HEK293 (cell line): ENCODE measurements around the gene NKAPL.

Source experiments
- AEBP2 ChIP-seq: fragments of 450-650 bp; formaldehyde crosslinking; IDR thresholded peaks from 2 replicates; pipeline ENCODE4 v1.5.1; 2016; ENCODE audit warnings: missing biosample characterization, missing genetic modification characterization, borderline replicate concordance
- BCL11A ChIP-seq: fragments of 450-650 bp; formaldehyde crosslinking; IDR thresholded peaks from 2 replicates; pipeline ENCODE4 v1.5.1; 2016; ENCODE audit warnings: low read depth, missing biosample characterization, missing genetic modification characterization
- ELK4 ChIP-seq: IDR thresholded peaks from 2 replicates; pipeline ENCODE4 v1.6.1; 2011; ENCODE audit warnings: mild to moderate bottlenecking, low read depth, low read length, borderline replicate concordance
- GLI2 ChIP-seq: fragments of 450-650 bp; formaldehyde crosslinking; IDR thresholded peaks from 2 replicates; pipeline ENCODE4; 2017; ENCODE audit warnings: missing biosample characterization, missing genetic modification characterization, low read depth, borderline replicate concordance
- HOXC10 ChIP-seq: sonication (generic); formaldehyde crosslinking; IDR thresholded peaks from 2 replicates; pipeline ENCODE4 v1.8.1; 2023; ENCODE audit warnings: mild to moderate bottlenecking, missing genetic modification reagents
- KLF16 ChIP-seq: fragments of 450-650 bp; formaldehyde crosslinking; IDR thresholded peaks from 2 replicates; pipeline ENCODE4 v1.5.1; 2017; ENCODE audit warnings: missing biosample characterization, missing genetic modification characterization
- MZF1 ChIP-seq: fragments of 450-650 bp; formaldehyde crosslinking; IDR thresholded peaks from 2 replicates; pipeline ENCODE4 v1.5.1; 2017; ENCODE audit warnings: missing biosample characterization, missing genetic modification characterization, borderline replicate concordance
- SCRT1 ChIP-seq: fragments of 450-650 bp; formaldehyde crosslinking; IDR thresholded peaks from 2 replicates; pipeline ENCODE4 v1.5.1; 2016; ENCODE audit warnings: missing biosample characterization, missing genetic modification characterization, borderline replicate concordance
- SCRT2 ChIP-seq: fragments of 450-650 bp; formaldehyde crosslinking; IDR thresholded peaks from 2 replicates; pipeline ENCODE4 v1.5.1; 2016; ENCODE audit warnings: missing biosample characterization, missing genetic modification characterization
- SETDB1 ChIP-seq: IDR thresholded peaks from one replicate; pipeline ENCODE4 v1.6.1; 2017; ENCODE audit warnings: mild to moderate bottlenecking, low read length, moderate library complexity, mixed read lengths; ENCODE audit not compliant: insufficient read length
- TCF7L2 ChIP-seq: IDR thresholded peaks from 2 replicates; pipeline ENCODE4 v1.6.1; 2011; ENCODE audit warnings: low read depth, mild to moderate bottlenecking, inconsistent platforms, low read length, moderate library complexity, borderline replicate concordance
- YY1 ChIP-seq: fragments of 450-650 bp; formaldehyde crosslinking; IDR thresholded peaks from 2 replicates; pipeline ENCODE4 v1.5.1; 2018; ENCODE audit warnings: missing biosample characterization, missing genetic modification characterization
- ZBTB1 ChIP-seq: fragments of 450-650 bp; formaldehyde crosslinking; IDR thresholded peaks from 2 replicates; pipeline ENCODE4 v1.5.1; 2016; ENCODE audit warnings: missing biosample characterization, missing genetic modification characterization
- ZBTB21 ChIP-seq: fragments of 450-650 bp; formaldehyde crosslinking; IDR thresholded peaks from 2 replicates; pipeline ENCODE4 v1.5.1; 2017; ENCODE audit warnings: missing biosample characterization, missing genetic modification characterization
- ZBTB48 ChIP-seq: fragments of 450-650 bp; formaldehyde crosslinking; IDR thresholded peaks from 2 replicates; pipeline ENCODE4 v1.5.1; 2016; ENCODE audit warnings: missing biosample characterization, missing genetic modification characterization
- ZFP37 ChIP-seq: fragments of 450-650 bp; formaldehyde crosslinking; IDR thresholded peaks from 2 replicates; pipeline ENCODE4 v1.5.1; 2016; ENCODE audit warnings: missing biosample characterization, missing genetic modification characterization
- ZNF114 ChIP-seq: fragments of 450-650 bp; formaldehyde crosslinking; IDR thresholded peaks from 2 replicates; pipeline ENCODE4 v1.5.0; 2017; ENCODE audit warnings: missing biosample characterization, missing genetic modification characterization
- ZNF138 ChIP-seq: fragments of 450-650 bp; formaldehyde crosslinking; IDR thresholded peaks from 2 replicates; pipeline ENCODE4 v1.5.1; 2016; ENCODE audit warnings: missing biosample characterization, missing genetic modification characterization, borderline replicate concordance
- ZNF146 ChIP-seq: fragments of 450-650 bp; formaldehyde crosslinking; IDR thresholded peaks from 2 replicates; pipeline ENCODE4 v1.5.1; 2016; ENCODE audit warnings: missing biosample characterization, missing genetic modification characterization
- ZNF175 ChIP-seq: fragments of 450-650 bp; formaldehyde crosslinking; IDR thresholded peaks from 2 replicates; pipeline ENCODE4 v1.5.1; 2016; ENCODE audit warnings: missing biosample characterization, missing genetic modification characterization
- ZNF274 ChIP-seq, 2 experiments: fragments of 200-500 bp in 1 of 2; fragments of 450-650 bp in 1 of 2; sonication (Bioruptor generic) in 1 of 2; formaldehyde crosslinking in 1 of 2; IDR thresholded peaks; 2 replicates each; pipeline versions ENCODE4 v1.5.1 to v1.6.1; 2014 to 2016; ENCODE audit warnings: borderline replicate concordance in 1 of 2, inconsistent platforms in 1 of 2, low read length in 1 of 2, missing biosample characterization in 1 of 2, missing genetic modification characterization in 1 of 2
- ZNF362 ChIP-seq: fragments of 450-650 bp; formaldehyde crosslinking; IDR thresholded peaks from 2 replicates; pipeline ENCODE4 v1.5.1; 2016; ENCODE audit warnings: missing biosample characterization, missing genetic modification characterization
- ZNF394 ChIP-seq: fragments of 450-650 bp; formaldehyde crosslinking; IDR thresholded peaks from 2 replicates; pipeline ENCODE4 v1.5.1; 2016; ENCODE audit warnings: missing biosample characterization, missing genetic modification characterization, mild to moderate bottlenecking, moderate library complexity, borderline replicate concordance
- ZNF398 ChIP-seq: fragments of 450-650 bp; formaldehyde crosslinking; IDR thresholded peaks from 2 replicates; pipeline ENCODE4 v1.5.1; 2017; ENCODE audit warnings: missing biosample characterization, missing genetic modification characterization
- ZNF416 ChIP-seq: fragments of 450-650 bp; formaldehyde crosslinking; IDR thresholded peaks from 2 replicates; pipeline ENCODE4 v1.5.1; 2016; ENCODE audit warnings: missing biosample characterization, missing genetic modification characterization
- ZNF530 ChIP-seq: fragments of 450-650 bp; formaldehyde crosslinking; IDR thresholded peaks from 2 replicates; pipeline ENCODE4 v1.5.1; 2016; ENCODE audit warnings: low read depth, missing biosample characterization, missing genetic modification characterization
- ZNF544 ChIP-seq: fragments of 450-650 bp; formaldehyde crosslinking; IDR thresholded peaks from 2 replicates; pipeline ENCODE4 v1.5.0; 2017; ENCODE audit warnings: missing biosample characterization, missing genetic modification characterization
- ZNF558 ChIP-seq: fragments of 450-650 bp; formaldehyde crosslinking; IDR thresholded peaks from 2 replicates; pipeline ENCODE4 v1.5.1; 2016; ENCODE audit warnings: missing biosample characterization, missing genetic modification characterization
- ZNF571 ChIP-seq: fragments of 450-650 bp; formaldehyde crosslinking; IDR thresholded peaks from 2 replicates; pipeline ENCODE4 v1.5.0; 2017; ENCODE audit warnings: missing biosample characterization, missing genetic modification characterization
- ZNF621 ChIP-seq: fragments of 450-650 bp; formaldehyde crosslinking; IDR thresholded peaks from 2 replicates; pipeline ENCODE4 v1.5.1; 2017; ENCODE audit warnings: missing biosample characterization, missing genetic modification characterization
- ZNF677 ChIP-seq: fragments of 450-650 bp; IDR thresholded peaks from 2 replicates; pipeline ENCODE4 v1.5.0; 2018; ENCODE audit warnings: missing biosample characterization, mild to moderate bottlenecking, missing genetic modification characterization, moderate library complexity
- ZSCAN18 ChIP-seq: fragments of 450-650 bp; formaldehyde crosslinking; IDR thresholded peaks from 2 replicates; pipeline ENCODE4 v1.5.1; 2016; ENCODE audit warnings: missing biosample characterization, missing genetic modification characterization
- ZSCAN23 ChIP-seq: fragments of 450-650 bp; formaldehyde crosslinking; IDR thresholded peaks from 2 replicates; pipeline ENCODE4 v1.5.1; 2016; ENCODE audit warnings: missing biosample characterization, missing genetic modification characterization

Gene NKAPL

GRCh38 chr6:28212510-28213212 is 46.4 kb upstream of the NKAPL start (continued):
- no peak for TF ChIP-seq ELK4
- no peak for TF ChIP-seq KLF16 (tag by site-specific recombination)
- peak; percentile 89 for TF ChIP-seq ZNF394
- peak; percentile 81 for TF ChIP-seq ZNF362 (tag by site-specific recombination)
- TF ChIP-seq ZNF274 (IDR thresholded peaks at IDR 0.05; ENCODE audit: low read length): no peak
- no peak for TF ChIP-seq ZNF274 (tag by site-specific recombination; IDR thresholded peaks at IDR 0.05; ENCODE audit: borderline replicate concordance)
- TF ChIP-seq ZNF677: no peak
- TF ChIP-seq ZNF146 (tag by site-specific recombination): peak; percentile 67
- TF ChIP-seq ZSCAN18 (tag by site-specific recombination): 0 out of 2 replicates have a peak, but pooled peaks have one; percentile 45
- TF ChIP-seq ZBTB48 (tag by site-specific recombination): no peak
- no peak for TF ChIP-seq ZNF621 (tag by site-specific recombination)
- no peak for TF ChIP-seq ZNF138 (tag by site-specific recombination)
- no peak for TF ChIP-seq ZNF175 (tag by site-specific recombination)
- TF ChIP-seq SETDB1: peak; percentile 17
- peak; percentile 87; the same call in 1 of the 2 replicates for TF ChIP-seq ZNF558 (tag by site-specific recombination)
- TF ChIP-seq ZNF398 (tag by site-specific recombination): no peak
- TF ChIP-seq ZNF544 (tag by site-specific recombination): no peak
- TF ChIP-seq ZNF114 (tag by site-specific recombination): no peak
- TF ChIP-seq GLI2 (tag by site-specific recombination): peak; percentile 61; the same call in 1 of the 2 replicates
- TF ChIP-seq HOXC10 (CRISPR knock-in tag): no peak
- no peak for TF ChIP-seq ZNF530
- peak; percentile 18; the same call in 1 of the 2 replicates for TF ChIP-seq TCF7L2
- TF ChIP-seq ZNF571 (tag by site-specific recombination): no peak
- peak; percentile 97 for TF ChIP-seq ZSCAN23 (tag by site-specific recombination)
- no peak for TF ChIP-seq AEBP2 (tag by site-specific recombination)
- peak; percentile 86 for TF ChIP-seq BCL11A (tag by site-specific recombination)
- peak; percentile 26; the same call in 1 of the 2 replicates for TF ChIP-seq SCRT1 (tag by site-specific recombination)
- peak; percentile 77 for TF ChIP-seq ZBTB21
- TF ChIP-seq YY1 (tag by site-specific recombination): peak; percentile 60; the same call in 1 of the 2 replicates
- peak; percentile 96 for TF ChIP-seq SCRT2 (tag by site-specific recombination)
- peak; percentile 81 for TF ChIP-seq MZF1 (tag by site-specific recombination)
- TF ChIP-seq ZBTB1 (tag by site-specific recombination): no peak
- TF ChIP-seq ZFP37 (tag by site-specific recombination): peak; percentile 84
- no peak for TF ChIP-seq ZNF416
